Measurements from ENCODE around the gene HOXB9.

The HOXB9 gene

DNA sequence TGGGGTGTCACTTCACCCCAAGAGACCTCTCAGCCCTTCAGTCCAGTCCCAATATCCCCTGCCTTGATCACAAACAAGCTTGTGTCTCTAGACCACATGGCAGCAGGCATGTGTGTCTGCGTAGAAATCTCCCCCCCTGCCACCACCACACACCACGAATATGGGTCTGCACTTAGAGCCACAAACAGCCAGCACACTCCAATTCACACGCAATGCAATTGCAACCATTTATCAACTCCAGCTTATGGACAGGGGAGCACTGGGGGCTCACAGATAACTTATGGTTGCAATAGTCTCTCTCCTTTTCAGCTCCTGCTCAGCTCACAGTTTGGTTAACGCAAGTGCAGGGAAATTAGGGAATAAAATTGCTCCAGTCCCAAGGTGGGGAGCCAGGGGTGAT is 2.6 kb downstream of the HOXB9 start:
- DNase-seq = no peak

DNA sequence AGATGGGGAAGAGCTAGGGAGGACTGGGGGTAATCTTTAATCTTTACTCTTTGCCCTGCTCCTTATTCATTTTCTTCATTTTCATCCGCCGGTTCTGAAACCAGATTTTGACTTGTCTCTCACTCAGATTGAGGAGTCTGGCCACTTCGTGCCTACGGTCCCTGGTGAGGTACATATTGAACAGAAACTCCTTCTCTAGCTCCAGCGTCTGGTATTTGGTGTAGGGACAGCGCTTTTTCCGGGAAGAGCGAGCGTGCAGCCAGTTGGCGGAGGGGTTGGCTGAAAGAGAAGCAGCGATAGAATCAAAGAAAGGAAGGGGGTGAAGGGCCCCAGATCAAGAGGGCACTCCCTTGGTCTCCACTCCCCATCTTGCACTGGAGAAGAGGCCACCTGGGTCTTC is 3.3 kb downstream of the HOXB9 start:
- DNase-seq = no peak

DNA sequence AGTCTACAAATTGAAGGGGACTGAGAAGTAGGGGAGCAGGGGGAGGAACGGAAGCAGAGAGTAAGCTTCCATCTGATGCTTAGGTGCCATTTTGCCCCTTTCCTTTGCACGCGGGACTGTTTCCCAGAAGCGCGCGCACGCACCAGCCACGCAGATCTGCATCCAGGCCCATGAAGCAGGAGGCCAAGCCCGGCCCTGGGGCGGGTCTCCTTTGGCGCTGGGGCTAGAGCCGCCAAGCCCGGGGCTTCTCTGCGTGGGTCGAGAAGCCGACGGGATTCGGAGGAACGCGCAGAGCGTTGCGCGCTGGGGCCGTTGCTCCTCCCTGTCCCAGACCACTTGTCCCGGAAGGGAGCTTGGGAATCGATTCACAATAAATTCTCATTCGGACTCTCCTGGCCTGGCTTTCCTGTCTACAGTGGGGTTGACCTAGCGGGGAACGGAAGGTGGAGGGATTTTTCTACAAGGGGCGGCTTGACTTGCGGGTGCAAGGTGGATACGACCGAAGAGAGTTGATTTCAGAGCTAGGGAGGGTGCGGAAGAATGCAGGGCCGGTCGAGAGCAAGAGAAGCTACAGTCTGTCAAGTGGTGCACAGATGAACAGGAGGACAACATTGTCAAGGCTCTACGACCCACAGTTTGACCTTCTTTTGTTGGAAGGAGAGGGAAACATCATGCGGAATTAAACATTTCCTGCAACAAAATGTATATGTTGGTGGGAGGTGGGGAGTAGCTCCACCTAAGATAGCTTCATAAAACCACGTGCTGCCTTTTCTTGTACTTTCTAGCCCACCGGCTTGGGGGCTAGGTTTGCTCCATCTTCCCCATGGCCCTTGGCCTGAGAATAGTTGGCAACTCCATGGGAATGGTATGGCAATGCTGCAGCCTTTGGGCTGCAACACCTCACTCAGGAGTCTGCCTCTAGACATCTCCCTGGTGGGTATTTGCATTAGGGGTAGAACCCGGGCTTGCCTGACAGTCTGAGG is 4.5 kb downstream of the HOXB9 start:
- no peak for DNase-seq

DNA sequence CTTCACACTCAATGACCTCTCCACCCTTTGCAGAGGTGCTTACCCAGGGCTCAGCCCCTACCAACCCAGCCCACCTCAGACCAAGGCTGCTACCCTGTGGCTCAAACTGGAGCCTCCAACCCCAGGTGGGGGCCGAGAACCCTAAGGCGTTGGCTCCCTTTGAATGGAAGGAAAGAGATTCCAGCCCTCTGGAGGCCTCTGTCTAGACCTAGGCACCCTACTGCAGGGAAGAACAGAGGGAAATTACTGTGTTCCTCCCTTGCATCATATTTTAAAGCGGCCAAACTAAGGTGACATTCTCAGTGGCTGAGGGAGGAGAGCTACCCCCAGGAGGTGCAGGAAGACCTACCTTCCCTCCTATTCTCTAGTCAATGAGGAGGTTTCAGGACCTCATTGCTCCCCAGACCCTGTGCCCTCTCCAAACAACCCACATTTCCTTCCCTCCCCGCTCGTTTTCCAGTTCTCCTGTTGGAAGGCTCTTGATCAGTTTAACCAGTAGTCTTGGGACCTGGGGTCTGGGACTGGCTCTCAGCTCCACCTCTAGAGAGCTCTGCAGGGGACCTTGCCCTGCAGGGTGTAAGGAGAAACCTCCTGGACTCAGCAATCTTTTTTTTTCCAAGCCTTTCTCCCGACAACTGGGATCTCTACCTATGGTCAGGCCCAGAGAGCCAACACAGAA is 5.6 kb downstream of the HOXB9 start:
- no peak for DNase-seq

DNA sequence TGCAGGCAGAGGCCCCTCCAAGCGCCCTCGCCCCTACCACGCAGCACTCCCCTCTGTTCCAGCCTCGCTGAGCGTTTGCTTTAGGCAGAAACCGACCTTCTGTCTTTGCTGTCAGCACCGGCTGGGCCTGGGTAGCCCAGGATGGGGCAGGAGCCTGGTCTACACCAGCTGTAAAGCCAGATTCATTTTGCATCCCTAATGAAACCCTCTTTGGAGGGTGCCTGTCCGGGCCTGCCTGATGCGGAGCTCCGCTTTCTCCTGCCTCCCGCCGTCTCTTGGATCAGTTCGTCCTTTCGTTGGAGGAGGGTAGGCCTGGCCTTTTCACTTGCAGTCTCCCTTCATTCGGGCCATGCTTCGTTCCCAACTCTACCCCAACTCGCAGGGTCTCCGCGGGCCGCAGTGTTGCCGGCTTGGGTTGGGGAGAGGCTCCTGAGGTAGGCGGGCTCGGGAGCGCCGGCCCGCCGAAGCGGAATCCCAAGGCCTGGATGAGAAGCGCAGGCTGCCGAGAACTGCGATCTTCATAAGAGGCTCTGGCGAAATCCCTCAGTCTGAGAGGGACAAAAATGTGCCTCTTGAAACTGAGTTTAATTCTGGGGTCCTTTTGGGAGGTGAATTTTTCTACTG is 6.2 kb downstream of the HOXB9 start:
- DNase-seq = no peak

DNA sequence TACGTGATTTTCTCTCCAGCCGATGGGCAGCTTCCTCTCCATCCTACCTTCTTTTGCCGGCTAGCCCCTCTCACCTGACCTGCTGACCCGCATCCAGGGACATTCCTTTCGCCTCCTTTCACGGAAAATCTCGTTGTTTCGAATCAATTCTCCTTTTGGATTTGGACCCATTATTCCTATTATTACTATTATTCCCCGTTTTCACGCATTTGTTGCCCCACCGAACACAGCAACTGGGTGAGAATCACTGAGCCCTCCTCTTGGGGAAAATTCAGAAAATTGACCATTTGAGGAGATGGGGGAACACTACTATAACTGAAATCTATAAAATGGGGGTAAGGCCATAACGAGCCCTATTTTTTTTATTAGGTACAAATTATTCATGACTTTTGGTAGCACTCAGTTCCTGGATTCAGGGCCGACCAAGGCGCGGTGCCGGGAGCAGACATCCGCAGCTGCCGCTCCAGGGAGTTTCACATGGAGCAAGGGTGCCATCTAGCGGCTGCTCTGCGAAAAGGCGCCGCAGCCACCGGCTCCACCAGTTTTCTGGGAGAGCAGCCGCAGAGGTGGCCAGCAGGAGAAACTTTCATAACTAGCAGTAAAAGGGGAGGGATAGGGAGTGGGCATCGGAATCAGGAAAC is 7.8 kb downstream of the HOXB9 start:
- peak; percentile 87 for DNase-seq

DNA sequence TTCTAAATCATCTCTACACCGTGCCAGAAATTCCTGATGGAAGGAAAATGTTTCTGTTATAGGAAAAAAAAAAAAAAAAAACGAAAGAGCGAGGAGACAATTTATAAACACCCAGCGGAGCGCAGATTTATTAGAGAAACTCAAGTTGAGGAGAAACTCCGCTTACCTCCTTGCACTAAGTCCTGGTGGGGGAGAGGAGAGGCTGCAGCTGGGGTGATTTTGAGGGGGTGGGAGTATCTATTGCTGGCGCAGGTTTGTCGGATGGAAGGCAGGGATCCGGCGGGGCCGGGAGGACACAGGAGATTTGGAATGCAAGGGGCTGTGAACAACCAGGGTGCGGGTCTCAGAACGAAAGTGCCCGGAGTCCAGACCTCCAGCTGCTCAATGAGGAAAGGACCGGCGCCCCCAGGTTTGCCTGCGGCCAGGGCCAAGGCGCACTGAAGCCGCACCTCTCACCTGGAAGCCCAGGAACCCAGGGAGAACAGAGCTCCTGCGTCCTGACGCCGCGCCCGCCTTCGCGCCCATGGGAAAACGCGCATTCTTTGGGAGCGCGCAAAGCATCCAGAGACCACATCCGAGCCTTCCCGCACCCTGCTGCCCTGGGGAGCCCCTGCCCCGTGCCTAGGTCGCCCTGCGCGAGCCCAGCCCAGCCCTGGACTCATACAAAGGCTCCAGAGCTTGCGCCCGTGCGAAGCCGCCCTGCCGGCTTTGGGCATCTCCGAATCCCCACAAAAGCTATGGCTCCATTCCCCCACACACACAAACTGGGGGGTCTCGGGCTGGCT is 8.5 kb downstream of the HOXB9 start:
- DNase-seq = no peak

DNA sequence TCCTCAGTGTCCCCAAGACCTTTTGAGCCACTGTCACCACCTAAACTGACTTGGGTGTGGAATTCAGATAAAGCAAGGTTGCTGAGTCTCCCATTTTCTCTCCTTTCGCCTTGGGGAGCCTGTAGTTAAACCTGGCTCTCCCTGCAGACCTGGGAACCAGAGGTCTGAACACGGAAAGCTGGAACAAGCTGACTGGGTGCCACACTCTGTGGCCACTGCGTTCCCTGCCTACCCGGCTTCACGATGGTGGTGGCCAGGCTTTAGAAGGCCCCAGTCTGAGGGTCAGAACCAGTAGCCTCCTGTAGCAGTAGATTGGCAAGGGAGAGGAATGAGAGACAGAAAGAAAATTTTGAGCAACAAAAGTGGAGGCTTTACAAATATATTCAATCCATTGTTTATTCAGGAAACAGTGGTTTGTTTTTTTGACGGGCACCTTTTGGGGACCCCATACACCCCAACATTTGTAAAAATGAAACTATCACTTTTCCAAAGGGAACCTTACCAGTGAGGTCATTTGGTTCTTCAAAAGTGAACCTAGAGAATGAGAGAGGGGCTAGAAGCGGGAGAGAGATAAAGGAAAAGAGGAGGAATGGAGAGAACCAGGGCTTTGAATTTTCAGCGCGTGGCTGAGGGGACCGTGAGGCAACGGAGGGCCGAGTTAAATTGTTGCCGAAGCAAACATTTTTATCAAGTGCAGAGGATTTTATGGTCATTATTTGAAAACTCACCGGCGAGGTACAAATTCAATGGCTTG is 9.3 kb downstream of the HOXB9 start:
- DNase-seq = no peak

DNA sequence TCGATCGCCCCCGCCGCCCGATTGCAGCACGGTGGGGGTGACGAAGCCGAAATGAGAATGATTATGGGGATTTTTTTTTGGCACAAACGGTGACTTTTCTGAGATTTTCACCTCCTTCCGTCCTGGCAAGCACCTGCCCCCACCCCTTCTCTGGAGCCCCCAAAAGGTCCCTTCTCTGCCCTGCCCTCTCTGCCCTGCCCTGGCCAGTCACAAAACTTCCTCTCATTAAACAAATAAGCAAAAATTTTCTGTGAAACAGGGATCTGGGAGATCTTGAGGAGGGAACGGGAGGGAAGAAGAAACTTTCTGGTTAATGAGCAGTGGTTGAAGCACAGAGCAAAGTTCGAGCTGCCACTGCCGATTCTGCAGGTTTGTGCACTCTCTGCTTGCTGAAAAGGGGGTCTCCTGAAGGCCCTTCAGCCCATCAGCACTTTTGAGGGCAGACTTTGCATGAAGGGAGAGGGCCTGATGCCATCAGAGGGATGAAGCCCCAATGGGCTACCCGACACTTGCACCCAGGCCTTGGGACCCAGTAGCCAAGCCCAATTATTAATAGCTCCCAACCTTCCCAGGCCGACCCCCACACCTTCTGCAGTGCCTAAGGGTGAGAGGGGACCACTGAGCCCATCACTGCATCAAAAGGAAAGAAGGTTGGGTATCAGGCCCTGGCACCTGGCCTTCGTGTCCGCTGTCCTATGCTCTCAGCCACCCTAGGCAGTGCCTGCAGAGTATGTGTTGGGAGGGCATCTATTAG is 10.0 kb downstream of the HOXB9 start:
- no peak for DNase-seq

DNA sequence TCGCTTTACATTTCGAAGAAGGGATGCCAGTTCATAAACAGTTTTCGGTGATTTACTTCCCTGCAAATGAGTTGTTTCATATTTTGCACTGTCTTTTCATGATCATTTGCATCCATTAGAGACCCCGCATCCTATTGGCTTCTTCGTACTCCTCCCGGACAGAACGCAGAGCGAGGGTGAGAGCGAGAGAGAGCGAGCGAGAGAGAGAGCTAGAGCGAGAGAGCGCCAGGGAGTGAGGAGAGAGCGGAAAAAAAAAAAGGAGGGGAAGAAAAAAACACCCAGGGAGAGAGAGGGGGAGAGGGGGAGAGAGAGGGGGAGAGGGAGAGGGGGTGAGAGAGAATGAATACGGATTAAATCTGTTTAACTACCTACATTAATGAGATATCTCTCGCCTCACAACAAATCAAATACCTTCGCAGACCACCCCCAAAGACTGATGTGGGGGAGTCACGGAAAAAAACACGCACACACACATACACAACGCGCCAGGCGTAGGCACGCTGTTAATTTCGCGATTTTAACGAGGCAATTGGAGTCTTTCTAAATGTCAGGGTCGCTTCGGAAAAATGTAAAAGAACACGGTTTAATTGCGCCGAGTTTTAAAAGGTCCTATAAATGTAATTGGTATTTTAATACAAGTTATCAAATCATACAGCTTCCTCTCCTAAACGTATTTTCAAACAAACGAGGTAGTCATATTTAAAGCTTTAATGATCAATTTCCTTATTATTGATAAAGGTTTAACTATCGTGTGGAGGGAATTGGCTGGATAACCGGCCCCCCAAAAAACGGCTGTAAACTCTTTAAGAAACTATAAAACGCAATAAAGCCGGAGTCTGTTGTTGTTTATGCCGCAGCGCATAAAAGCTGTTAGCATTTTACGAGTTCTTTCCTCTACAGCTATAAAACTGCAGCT is 10.9 kb downstream of the HOXB9 start, which contains the start of gene HOXB8:
Gene HOXB8, minus strand, starts transcription at position 246 of the 916 bp plus-strand sequence. CDS start 588 bp downstream, outside the sequence.
- no peak for DNase-seq

DNA sequence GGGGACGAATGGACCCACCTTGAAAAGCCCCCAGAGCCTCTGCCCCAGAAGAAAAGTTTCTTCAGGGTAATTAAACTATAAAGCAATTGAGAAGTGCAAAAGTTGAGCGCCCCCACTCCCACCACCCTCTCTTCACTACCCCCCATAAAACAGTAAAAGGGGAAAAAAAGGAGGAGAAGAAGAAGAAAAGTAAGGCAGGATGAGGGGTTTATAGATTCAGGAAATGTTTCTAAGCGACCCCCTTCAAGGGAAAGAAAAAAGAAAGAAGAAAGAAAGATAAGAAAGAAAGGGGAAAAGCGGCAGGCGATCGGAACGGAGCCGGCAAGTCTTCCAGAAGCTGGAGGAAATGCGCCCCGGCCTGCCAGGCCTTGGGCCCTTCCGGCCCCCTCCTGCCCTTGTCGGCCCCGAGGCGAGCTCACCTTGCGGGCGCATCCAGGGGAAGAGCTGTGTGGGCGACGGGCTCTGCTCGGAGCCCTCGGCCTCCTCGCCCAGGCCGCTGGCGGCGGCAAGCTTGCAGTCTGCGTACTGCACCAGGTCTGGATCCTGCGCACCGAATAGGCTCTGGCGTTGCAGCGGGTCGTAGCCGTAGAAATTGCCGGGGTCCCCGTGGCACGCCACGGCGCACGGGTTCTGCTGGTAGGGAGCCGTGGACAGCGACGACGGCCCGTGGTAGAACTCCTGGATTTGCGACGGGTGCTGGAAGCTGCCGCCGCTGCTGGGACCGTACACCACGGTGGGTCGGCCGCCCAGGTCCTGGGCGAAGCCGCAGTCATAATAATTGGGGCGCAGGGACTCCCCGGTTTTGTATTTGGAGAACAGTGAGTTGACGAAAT is 12.1 kb downstream of the HOXB9 start:
- DNase-seq = no peak

DNA sequence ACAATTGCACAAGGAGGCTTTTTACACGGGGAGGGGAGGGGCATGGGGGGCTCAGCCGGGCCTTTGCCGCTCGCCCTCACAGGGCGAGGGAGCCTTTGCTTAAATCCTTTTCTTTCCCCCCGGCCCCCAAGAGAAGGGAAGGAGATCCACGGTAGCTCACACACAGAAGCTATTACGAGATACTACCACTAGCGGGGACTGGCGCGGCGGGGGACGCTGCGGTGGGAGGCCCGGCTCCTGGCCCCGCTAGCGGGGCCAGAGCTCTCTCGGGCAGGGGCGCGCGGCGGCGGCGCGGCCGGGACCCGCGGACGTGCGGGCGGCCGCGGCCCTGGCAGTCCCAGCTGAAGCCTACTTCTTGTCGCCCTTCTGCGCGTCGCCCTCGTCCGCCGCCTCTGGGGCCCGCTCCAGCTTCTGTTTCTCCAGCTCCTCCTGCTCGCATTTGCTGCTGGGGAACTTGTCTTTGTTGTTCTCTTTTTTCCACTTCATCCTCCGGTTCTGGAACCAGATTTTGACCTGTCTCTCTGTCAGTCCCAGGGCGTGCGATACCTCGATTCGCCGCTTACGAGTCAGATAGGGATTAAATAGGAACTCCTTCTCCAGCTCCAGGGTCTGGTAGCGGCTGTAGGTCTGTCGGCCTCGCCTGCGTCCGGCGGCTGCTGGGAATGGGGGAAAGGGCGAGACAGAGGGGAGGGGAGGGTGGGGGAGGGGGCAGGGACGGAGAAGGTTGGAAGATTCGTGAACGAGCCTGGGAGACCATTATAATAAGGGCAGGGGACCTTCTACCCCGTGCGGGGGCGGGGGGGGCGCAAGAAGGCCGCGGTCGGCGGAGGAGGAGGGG is 13.1 kb downstream of the HOXB9 start:
- peak; percentile 51 for DNase-seq

DNA sequence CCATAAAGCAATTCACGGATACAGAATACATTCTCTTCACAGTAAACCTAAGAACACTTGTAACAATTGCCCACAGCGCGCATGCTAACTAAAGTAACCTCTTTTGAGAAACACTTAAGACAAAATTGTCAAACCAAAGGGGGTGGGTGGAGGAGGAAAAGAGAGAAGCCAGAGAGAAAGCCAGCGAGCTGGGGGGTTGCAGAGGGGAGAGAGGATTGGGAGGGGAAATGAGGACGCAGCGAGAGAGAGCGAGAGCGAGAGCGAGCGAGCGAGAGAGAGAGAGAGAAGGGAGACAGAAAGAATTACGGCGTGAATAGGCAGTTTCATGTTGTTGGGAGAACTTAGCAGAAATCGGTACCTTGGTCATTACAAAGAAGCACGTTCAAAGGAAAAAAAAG is 13.7 kb downstream of the HOXB9 start:
- no peak for DNase-seq

DNA sequence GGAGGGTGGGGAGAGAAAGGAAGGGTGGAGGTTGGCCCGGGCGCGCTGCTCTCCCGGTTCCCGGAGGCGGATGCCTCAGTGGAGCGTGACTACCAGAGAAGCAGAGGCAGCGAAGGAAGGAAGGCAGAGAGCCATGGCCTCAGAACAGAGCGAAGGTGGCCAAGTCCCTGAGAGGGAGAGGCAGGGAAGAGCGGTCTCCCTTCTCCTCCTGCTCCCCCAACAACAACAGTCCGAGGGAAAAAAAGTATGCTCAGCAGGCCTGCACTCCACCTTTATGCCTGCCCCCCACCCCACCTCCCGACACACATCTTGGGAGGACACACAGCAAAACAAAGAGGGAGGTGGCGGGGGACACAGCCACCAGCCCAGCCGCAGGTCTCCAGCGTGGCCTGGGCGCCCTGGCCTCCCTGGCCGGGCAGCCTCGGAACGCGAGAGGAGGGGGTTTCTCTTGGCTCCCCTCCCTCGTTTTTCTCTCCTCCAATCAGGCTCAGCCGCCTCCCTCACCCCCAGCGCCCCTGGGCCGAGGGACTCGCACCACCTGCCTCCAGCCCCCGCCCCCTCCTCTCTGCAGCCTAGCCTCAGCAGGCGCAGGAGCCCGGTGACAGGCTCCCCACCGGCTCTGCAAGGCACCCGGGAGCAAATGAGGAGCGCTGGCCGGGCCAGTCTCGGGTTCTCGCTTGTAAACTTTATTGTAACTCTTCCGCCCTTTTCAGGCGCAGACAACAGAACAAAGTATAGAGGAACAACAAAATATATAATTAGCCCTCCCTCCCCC is 14.3 kb downstream of the HOXB9 start:
- DNase-seq = no peak

DNA sequence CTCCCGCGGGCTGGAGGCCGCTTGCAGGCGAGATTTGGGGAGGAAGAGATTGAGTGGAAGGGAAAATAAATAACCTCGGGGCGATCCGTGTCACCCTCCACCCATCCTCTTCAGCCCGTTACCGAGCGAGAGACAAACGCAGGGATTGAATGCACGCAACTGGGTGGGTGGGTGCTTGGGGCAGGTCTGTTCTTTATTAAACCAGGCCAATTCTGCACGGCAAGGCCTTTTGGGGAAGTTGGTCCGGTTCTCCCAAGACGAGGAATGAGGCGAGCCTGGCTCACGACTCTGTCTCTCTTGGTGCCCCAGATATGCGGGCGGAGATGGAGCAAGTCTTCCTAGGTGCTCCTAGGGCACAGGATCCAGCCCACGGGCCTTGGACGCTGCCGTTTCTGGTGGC is 14.9 kb downstream of the HOXB9 start:
- DNase-seq = no peak

DNA sequence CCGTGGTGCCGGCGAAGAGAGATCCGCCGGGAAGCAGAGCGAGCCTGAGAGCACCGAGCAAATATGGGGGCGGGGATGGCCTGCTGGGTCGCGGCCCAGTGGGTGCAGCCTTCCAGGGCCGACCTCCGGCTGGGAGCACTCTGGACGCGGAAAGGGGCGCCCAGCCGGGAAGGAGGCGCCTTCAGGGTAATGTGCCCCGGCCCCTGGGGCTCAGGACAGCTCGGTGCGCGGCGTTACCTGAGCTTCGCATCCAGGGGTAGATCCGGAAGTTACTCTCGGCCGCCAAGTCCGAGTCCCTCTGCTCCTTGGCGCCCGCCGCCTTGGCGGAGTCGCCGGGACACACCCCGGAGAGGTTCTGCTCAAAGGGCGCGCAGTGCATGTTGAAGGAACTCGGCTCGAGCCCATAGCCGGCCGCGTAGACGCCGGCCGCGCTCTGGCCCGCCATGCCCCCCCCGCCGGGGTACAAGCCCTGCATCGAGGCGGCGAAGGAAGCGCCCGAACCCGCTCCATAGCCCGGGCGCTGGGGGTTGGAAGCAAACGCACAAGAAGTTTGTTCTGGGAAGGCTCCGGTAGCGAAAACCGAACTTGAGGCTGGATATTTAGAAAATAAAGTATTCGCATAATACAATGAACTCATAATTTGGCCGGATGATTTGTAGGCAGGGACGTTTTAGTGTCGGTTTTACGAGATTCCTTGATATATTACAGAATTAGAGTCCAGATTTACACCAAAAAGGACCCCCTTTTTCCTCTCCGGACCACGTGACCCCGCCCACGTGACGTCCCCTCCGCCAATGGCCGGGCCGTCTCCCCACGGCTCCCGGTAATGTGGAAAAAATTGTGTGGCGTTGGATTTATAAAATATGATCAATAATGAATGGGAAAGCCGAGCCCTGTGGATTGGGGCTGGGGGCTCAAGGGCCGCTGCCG is 15.6 kb downstream of the HOXB9 start, which contains the start of gene HOXB7:
Gene HOXB7, minus strand, starts transcription at position 736 of the 930 bp plus-strand sequence. Its CDS starts 99 bp downstream, at position 637.
- DNase-seq = no peak
